ENCODE measurements around the gene USP37. TPM values are rescaled to one million over a fixed set of nuclear protein-coding genes. Genes with fewer than 3 reads are reported as not detected.
A peak's percentile ranks its signal among the peaks of the same experiment; 100 is the strongest.

The USP37 gene
- total and polyA plus RNA-seq, 2 of the 4 experiments (the other 2 are of a cell fraction), result 1.6 to 6.5 TPM

GRCh38 chr2:218568190-218569037 is at the start of gene USP37, which contains the start of gene CNOT9 (continued):
- TF ChIP-seq MAFK (IDR thresholded peaks at IDR 0.05; ENCODE audit: low read depth, low read length), result no peak
- TF ChIP-seq RFX5 (IDR thresholded peaks at IDR 0.05; ENCODE audit: low read depth, low read length), result no peak
- TF ChIP-seq BHLHE40 (IDR thresholded peaks at IDR 0.05; ENCODE audit: low read depth, low read length), result peak; percentile 87
- peak; percentile 92; the same call in 1 of the 2 replicates for TF ChIP-seq MAZ (IDR thresholded peaks at IDR 0.05; ENCODE audit: borderline replicate concordance, low read depth, low read length)
- no peak for TF ChIP-seq SMC3 (IDR thresholded peaks at IDR 0.05; ENCODE audit: low read depth, low read length)

- H3K23ac ChIP-seq (ENCODE audit: low read depth, low read length), result no peak overlapping the region
- intact Hi-C loops (cut with micrococcal nuclease), result no loop called here
- H4K91ac ChIP-seq (ENCODE audit: insufficient read depth, low read depth, low read length), result no peak overlapping the region
- no peak overlapping the region for H4K8ac ChIP-seq (ENCODE audit: low read depth in 2 of 2, low read length in 2 of 2)
- H3K4ac ChIP-seq (ENCODE audit: low read depth, low read length), result no peak overlapping the region
- H3K14ac ChIP-seq (replicated peaks; ENCODE audit: low read depth, low read length), result no peak overlapping the region
- H2AFZ ChIP-seq (replicated peaks; ENCODE audit: low read length, poor library complexity), result no peak overlapping the region
- no peak overlapping the region for H2BK5ac ChIP-seq (ENCODE audit: low read depth, low read length, poor library complexity, severe bottlenecking)
- no peaks in the 10 kb centered on the region for H3K36me3 ChIP-seq (ENCODE audit: control insufficient read depth, insufficient read depth, low read length)
- no peaks in the 10 kb centered on the region for H4K20me1 ChIP-seq (ENCODE audit: insufficient read depth, low read length)
- H3K4me3 ChIP-seq (ENCODE audit: insufficient read depth, low read depth, low read length), result no peak overlapping the region
- in situ Hi-C loops (cut with MboI; ENCODE audit: low sequenced_read_pairs), result no loop called here
- no TSS peak for BruUV-seq (replicated peaks)
- no peak overlapping the region for H3K18ac ChIP-seq (ENCODE audit: low read depth, low read length)
- 87% methylated on average over 4 of the region's 6 CpGs; no CpG with 5 or more reads in 1 of the 2 experiments for WGBS, 2 experiments (ENCODE audit: extremely low coverage in 2 of 2, insufficient read length in 1 of 2)
- H3K4me2 ChIP-seq (ENCODE audit: low read depth, low read length), result no peak overlapping the region
- POLR2A ChIA-PET (ENCODE audit: unreplicated experiment), result interaction anchor here (0.6 kb wide), 1 partner anchor 1377 kb away, joined by 4 read pairs; no protein-coding TSS in a partner anchor
- H3K9me1 ChIP-seq (ENCODE audit: insufficient read depth, low read length), result no peaks in the 10 kb centered on the region
- no peaks in the 10 kb centered on the region for H3K79me1 ChIP-seq (ENCODE audit: low read depth in 1 of 2, low read length in 2 of 2)
- no peak overlapping the region for H3K27ac ChIP-seq (ENCODE audit: insufficient read depth, low read length)
- H3K56ac ChIP-seq (ENCODE audit: extremely low read depth, insufficient read depth, low read length), result no peak overlapping the region
- no peak overlapping the region for H4K5ac ChIP-seq (ENCODE audit: low read depth, low read length)
- H3K4me1 ChIP-seq (ENCODE audit: control insufficient read depth, insufficient read depth, low read length), result no peaks in the 10 kb centered on the region
- ATAC-seq (ENCODE audit: low read depth) (no peak; the same call in 1 of the 2 replicates), DNase-seq (no peak)
- TF ChIP-seq MAFK (IDR thresholded peaks at IDR 0.05; ENCODE audit: low read depth, low read length) (no peak), CHD1 (IDR thresholded peaks at IDR 0.05; ENCODE audit: low read depth, low read length) (no peak), BHLHE40 (IDR thresholded peaks at IDR 0.05; ENCODE audit: low read depth, low read length) (no peak), POLR2A (IDR thresholded peaks at IDR 0.05; ENCODE audit: low read depth, low read length) (no peak), CEBPB (IDR thresholded peaks at IDR 0.05; ENCODE audit: low read depth, low read length) (no peak)
- H3K9me3 ChIP-seq (ENCODE audit: control insufficient read depth, insufficient read depth, low read length), result no peaks in the 10 kb centered on the region
- no peak overlapping the region for H3K9ac ChIP-seq (ENCODE audit: low read depth, low read length)
- no peaks in the 10 kb centered on the region; the same call in 1 of the 2 replicates for H3K27me3 ChIP-seq (ENCODE audit: control insufficient read depth, insufficient read depth, low read length)
- H2BK20ac ChIP-seq (ENCODE audit: low read depth, low read length), result no peak overlapping the region
- no peak overlapping the region for H2AK9ac ChIP-seq (replicated peaks; ENCODE audit: low read depth, low read length, poor library complexity)
- H2BK15ac ChIP-seq (ENCODE audit: low read depth, low read length), result no peak overlapping the region
- no peak overlapping the region for H2AK5ac ChIP-seq (ENCODE audit: low read depth, low read length)
- no peak overlapping the region for H2BK120ac ChIP-seq (ENCODE audit: low read depth, low read length)
- dilution Hi-C loops (cut with HindIII; ENCODE audit: low sequenced_read_pairs, unreplicated experiment), result no loop called here
- CTCF ChIA-PET, result interaction anchor here (0.7 kb wide), 1 partner anchor 9 kb away, joined by 3 read pairs; the partner anchor contains the start of gene PLCD4
Measured at GRCh38 chr2:218615868-218616315, 47.7 kb upstream of the USP37 start.

Measured in IMR-90 (cell line).